DOHH2 (cell line): ENCODE data around the gene DISC1.

ENCODE experiments used
- CTCF ChIP-seq: fragments of 200-600 bp; sonication (generic); IDR thresholded peaks from one replicate; pipeline ENCODE4 v1.5.1; 2014; ENCODE audit warnings: antibody characterized with exemption, mild to moderate bottlenecking, low read depth, low read length; ENCODE audit not compliant: poor library complexity, severe bottlenecking
- EZH2phosphoT487 ChIP-seq: fragments of 200-600 bp; sonication (generic); IDR thresholded peaks from 2 replicates; pipeline ENCODE4 v1.6.1; 2017; ENCODE audit warnings: borderline replicate concordance, mild to moderate bottlenecking, antibody characterized with exemption, low read length, moderate library complexity, mixed read lengths

- no peak for TF ChIP-seq CTCF
- TF ChIP-seq EZH2phosphoT487: no peak
Observed at GRCh38 chr1:231844986-231845502, 218.5 kb downstream of the DISC1 start.
